HG03039 (cell line): ENCODE results near the gene CCNY.
A peak's percentile ranks its signal among the peaks of the same experiment; 100 is the strongest.
"Not testable (repeated sequence)": the region's sequence is repeated elsewhere in the genome, so short reads cannot be mapped to it uniquely, and the experiment has no call there.

Source experiments
- ATAC-seq: cut with Tn5 transposase; IDR thresholded peaks from one replicate; pipeline ENCODE4 v1.9.1; 2021; ENCODE audit warnings: mild to moderate bottlenecking, moderate library complexity; ENCODE audit not compliant: unreplicated experiment

CCNY gene

DNA sequence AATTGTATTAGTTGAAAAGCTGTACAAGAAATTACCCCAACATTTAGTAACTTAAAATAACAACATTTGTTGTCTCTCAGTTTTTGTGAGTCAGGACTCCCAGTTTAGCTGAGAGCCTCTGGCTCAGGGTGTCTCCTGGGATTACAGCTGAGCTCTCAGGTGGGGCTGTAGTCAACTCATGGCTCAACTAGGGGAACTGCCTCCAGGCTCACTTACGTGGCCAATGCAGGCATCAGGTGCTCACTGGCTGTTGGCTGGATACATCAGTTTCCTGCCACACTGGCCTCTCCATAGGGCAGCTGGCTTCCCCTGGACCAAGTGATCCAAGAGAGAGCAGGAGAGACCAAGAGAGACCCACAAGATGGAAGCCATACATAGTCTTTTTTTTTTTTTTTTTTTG lies 17.5 kb downstream of the CCNY start:
- peak; percentile 36 for ATAC-seq

DNA sequence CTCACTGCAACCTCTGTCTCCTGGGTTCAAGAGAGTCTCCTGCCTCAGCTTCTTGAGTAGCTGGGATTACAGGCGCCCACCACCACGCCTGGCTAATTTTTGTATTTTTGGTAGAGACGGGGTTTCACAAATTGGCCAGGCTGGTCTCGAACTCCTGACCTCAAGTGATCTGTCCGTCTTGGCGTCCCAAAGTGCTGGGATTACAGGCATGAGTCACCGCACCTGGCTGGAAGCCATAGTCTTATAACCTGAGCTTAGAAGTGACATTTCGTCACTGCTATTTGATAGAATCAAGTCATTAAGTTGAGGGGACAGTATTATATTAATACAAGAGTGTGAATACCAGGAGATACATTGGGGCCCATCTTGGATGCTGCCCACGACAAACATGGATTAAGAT lies 17.9 kb downstream of the CCNY start:
- not testable (repeated sequence) for ATAC-seq

DNA sequence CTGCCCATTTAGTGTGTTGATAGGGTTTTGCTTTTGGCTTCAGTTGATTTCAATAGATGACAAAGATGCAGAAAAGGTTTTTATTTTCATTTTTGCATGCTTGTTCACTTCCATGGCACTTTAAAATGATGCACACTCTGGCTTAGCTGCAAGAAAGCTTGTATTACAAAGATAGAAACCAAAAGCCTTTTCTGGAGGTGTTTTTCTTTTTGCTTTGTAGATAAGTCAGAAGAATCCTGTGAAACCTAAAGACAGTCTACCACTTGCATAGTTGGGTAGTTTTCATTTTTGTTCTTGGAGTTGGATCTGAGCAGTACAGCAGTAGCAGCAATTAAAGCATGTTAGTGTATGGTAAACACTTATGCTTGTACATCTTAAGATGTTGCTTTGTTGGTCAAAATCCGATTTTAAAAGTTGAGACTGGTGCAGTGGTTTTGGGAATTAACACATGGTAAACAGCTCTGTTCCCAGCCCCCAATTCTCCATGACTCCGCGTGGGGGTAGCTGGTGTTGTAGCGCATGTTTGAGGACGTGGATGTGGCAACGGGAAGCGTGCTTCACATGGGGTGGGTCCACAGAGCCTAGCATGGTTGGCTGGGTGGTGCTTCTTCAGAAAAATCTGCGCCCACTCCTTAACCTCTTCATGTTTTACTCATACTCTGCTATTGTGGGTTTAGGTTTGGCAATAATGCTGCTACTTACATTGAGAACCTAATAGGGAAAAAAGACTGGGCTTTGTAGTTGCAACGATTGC lies 19.8 kb downstream of the CCNY start:
- peak; percentile 69 for ATAC-seq

DNA sequence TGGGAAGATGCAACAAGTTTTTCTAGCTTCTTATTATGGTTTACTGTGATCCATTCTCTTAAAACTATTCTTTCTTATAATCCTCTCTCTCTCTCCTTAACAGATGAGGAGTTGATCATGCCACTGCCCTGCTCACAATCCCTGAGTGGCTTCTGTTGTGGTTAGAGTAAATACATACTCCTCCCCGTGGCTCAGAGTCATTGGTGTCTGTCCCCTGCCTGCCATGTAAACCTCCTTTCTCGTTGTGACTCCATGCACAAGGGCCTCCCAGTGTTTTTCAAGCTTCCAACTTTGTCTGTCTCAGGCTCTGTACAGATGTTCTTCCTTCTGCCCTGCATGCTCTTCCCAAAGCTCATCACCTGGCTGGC lies 20.4 kb downstream of the CCNY start:
- no peak for ATAC-seq

DNA sequence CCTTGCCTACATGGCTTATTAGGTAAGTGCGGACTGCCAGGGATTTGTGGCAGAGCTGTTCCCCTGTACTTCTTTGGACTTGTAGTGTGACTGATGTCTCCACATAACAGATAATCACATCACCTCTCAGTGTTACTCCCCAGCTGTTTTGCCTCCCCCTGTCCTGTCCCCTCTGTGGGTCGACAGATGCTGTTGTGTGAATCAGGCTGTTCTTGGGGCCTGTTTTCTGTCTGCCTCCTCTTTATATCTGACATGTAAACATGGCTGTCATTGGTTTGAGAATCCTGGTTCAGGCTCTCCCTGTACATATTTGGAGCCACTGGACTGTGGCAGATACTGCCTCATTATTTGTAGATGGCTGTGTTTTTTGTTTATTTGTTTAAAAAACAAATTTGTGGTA lies 22.7 kb downstream of the CCNY start:
- ATAC-seq, result no peak

DNA sequence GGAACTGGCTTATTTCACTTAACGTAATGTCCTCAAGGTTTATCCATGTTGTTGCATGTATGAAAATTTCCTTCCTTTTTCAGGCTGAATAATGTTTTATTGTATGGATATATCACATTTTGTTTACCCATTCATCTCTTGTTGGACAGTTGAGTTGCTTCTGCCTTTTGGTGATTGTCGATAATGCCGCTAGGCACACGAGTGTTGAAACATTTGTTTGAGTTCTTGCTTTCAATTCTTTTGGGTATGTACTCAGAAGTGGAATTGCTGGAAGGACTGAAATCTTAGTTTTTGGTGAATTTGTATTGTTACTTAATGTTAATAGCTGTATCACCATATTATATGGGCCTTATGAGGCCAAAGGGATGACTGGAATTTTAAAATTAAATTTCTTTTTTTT lies 23.6 kb downstream of the CCNY start:
- no peak for ATAC-seq

DNA sequence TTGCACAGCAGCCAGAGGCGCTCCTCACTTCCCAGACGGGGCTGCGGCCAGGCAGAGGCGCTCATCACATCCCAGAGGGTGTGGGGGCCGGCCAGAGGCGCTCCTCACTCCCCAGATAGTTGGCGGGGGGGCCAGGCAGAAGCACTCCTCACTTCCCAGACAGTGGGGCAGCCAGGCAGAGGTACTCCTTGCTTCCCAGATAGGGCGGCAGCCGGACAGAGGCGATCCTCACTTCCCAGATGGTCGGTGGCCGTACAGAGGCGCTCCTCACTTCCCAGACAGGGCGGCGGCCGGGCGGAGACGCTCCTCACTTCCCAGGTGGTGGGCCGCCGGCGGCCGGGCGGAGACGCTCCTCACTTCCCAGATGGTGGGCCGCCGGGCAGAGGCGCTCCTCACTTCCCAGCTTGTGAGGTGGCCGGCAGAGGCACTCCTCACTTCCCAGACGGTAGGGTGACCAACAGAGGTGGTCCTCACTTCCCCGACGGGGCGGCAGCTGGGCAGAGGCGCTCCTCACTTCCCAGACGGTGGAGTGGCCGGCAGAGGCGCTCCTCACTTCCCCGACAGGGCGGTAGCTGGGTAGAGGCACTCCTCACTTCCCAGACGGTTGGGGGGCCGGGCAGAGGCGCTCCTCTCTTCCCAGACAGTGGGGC lies 26.5 kb downstream of the CCNY start:
- ATAC-seq, result no peak

DNA sequence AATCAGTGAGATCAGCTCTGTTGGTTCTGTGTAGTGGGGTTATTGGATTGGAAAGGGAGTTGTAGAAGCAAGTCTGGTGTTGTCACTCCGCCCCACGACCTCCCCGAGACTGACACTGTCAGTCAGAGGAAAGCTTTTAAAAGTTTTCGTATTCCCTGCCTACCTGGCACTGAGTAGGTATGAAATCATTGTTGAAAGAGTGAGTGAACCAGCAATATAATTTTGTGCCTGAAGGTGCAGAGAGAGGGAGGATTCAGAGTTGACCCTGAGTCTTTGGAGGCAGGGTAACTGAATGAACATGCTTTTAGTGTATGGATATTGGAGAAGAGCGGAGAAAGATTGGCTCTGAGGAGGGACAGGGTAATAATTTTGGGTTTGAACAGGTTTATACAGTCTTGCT lies 27.3 kb downstream of the CCNY start:
- ATAC-seq, result no peak

DNA sequence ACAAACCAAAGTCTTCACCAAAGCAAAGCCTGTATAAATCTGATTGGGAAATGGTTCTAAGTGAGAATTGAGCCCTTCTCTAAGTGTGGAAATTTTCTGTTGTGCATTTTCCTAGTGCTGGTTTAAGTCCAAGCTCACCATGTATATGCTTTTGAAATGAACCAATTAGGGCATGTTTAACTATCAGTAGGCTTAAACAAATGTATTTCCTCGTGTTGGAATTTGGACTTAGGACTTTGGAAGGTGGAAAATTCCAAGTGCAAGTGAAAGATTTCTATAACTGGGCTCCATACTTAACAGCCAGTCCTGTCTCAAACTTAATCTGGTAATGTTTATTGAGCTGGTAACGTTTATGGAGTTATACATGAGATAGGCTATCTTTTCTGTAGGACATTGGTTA lies 28.5 kb downstream of the CCNY start:
- ATAC-seq, result no peak

DNA sequence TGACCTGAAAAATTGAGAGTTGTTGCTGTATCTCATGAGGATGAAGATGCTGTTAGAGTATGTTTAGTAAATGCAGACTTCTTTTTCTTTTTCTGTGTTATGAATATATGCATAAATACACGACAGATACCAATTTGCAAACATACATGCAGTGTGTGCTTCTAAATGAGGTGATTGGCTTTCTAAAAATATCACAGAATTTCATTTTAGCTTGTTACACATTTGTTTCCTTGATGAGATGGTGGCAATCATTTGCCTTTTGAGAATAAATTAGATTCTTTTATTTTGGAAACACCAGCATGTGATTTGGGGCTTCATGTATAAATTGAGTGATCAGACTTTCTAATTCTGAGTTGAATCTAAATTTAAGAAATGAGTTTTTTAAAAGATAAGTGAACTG lies 29.7 kb downstream of the CCNY start:
- no peak for ATAC-seq

DNA sequence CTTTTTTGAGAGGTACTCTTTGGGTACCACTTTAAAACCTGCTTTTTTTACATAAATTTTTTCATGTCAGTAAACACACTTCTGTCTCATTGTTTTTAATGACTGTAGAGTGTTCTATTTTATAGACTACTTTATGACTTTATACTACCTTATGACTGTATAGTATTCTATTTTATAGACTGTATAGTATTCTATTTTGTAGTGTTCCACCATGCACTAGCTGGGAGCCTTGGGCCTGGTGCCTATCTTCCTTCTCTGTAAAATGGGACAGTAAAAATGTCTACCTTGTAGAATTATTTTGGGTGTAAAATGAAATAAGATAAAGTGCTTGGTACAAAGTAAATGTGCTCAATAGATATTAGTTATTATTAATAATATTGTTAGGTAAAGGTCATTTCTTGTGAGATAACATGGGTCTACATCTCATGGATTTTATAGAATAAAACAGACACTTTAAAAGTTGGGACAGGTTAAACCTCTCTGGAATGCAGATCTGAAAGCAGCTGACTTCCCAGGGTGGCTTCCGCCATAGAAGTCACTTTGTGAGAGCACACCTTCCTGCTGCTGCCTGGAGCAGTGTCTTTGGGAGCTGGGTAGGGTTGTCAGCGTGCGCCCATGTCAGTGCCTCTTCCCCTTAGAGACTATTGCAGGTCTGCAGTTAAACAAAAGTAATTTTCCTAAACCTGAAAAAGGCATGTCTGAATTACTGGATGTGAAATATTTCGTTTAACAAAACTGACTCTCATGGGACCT lies 31.0 kb downstream of the CCNY start:
- no peak for ATAC-seq

DNA sequence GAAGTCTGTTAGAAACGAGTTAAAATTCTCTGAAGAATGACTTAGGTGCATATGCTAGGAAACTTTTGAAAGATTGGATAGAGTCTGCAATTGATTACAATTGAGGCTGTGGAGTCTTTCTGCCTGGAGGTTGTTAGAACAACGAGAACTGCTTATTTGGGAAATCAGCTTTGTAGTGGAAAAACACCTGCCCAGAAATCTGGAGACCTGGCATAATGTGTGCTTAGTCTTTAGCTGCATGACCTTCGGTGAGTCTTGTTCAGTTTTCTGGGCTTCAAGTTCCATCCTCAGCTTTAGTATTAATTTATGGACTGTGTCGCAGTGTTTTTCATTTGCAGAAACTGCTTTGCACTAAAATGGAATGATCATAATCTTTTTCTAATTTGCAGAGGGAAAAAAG lies 31.7 kb downstream of the CCNY start:
- no peak for ATAC-seq

DNA sequence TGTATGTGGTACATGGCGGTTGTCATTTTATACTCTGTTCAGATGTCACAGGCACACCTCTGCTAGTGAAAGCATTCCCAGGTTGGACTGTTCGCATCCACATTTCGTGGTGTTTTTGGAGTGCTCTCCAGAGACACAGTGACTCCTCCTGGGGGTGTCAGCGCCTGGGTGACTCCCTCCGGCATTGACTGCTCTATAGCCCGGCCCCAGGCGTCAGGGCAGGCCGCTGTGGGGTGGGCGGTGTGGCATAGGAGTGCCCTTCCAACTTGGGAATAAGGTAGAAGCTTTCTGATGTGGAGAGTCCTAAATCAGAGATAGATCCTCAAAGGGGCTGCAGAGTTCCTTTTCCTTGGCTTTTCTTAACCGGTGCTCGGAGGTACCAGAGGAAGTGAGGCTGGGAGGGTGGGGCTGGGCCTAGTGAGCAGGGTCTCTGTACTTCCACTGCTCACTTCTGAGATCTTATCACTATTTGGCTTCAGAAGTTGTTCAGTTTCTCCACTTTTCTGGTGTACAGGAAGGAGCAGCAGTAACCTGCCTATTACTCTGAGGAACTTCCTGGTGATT lies 32.3 kb downstream of the CCNY start:
- no peak for ATAC-seq

DNA sequence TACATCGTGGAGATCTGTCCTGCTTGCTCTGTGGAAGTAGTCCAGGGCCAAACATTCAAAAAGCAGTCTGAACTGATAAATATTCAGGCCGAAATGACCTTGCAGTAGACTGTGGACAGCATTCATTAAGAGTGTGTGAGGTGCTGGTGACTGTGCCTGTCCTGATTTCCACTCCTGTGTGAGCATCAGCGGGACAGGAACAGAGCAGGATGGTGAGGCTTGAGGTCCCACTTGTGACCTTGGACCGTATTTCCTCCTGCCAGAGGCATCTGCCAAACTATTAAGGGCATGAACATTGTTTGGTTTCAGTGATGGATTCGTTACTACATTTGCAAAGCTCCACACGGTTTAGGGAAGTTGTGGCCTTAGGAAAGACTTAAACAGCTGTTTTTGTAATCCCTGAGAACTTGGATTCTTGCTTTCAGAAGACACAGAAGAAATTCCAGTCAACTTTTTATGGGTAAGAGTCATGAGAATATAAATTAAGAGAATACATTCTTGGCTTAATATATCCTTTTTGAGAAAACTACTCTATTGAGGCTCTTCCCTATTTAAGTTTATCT lies 32.8 kb downstream of the CCNY start:
- no peak for ATAC-seq

DNA sequence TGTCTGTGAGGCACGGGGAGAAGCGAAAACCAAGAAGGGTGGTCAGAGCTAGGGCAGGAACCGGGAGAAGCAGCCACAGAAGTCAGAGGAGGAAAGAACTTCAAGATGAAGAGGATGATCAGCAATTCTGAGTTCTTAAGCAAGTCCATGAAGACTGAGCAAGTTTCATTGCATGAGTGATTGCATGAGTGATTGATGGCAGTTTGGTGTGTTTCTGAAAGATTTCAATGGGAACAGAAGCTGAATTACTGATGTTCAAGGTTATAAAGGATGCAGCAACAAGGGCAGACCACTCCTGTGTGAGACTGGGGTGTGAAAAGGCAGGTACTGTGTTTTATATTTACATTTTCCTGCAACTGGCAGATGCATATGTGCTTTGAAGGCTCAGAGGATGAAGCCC lies 35.4 kb downstream of the CCNY start:
- no peak for ATAC-seq

DNA sequence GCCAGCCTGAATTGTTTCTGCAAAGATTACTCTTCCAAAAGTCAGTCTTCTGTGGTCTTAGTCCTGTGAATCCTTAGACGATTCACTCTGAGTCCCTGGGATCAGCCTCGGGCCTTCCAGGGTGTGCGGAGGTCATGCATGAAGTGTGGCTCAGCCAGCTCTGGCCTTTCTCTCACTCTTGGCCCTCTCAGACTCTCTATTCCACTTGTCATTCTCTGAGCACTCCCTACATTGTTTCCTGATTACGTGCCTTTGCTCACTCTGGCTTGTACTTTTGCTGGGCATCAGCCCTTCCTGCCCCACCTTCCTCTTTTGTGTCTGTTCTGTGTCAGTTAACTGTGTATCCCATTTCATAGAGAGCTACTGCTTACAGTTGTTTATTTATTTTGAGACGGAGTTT lies 36.0 kb downstream of the CCNY start:
- no peak for ATAC-seq

DNA sequence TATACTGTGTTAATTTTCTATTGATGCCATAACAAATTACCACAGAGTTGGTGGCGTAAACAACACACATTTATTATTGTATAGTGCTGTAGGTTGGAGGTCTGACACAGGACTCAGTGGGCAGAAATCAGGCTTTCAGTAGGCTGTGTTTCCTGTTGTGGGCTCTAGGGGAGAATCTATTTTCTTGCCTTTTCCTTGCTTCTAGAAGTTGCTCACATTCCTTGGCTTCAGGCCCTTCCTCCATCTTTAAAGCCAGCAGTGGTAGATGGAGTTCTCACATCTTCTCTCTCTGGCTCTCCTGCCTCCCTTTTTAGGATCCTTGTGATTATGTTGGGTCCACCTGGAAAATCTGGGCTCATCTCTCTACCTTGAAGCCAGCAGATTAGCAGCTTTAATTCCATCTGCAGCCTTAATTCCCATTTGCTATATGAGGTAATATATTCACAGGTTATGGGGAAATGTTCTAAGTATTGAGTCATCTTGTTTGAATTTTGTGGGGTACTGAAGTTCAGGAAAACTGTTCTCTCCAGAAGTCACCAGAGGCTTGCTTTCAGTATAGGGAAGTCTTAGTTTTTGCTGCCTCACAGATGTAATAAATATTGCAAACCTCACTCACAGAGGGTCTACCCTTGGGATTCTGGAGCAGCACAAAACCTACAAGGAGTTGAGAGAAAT lies 38.9 kb downstream of the CCNY start:
- ATAC-seq, result no peak

DNA sequence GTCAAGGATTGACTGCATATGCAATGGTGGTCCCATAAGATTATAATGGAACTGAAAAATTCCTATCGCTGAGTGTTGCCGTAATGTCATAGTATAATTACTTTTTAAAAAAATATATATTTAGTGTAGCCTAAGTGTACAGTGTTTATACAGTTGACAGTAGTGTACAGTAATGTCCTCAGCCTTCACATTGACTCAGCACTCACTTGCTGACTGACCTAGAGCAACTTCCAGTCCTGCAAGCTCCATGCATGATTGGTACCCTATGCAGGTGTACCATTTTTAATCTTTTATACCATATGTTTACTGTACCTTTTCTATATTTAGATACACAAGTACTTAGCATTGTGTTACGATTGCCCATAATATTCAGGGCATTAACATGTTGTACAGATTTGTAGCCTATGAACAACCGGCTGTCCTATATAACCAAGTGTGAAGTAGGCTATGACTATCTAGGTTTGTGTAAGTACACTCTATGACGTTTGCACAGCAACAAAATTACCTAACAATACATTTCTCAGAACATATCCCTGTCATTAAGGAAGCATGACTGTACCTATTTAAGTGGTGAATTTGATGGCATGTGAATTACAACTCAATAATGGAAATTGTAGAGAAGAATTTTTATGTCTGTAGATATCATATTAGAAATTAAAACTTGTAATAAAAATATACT lies 40.9 kb downstream of the CCNY start:
- ATAC-seq, result no peak

DNA sequence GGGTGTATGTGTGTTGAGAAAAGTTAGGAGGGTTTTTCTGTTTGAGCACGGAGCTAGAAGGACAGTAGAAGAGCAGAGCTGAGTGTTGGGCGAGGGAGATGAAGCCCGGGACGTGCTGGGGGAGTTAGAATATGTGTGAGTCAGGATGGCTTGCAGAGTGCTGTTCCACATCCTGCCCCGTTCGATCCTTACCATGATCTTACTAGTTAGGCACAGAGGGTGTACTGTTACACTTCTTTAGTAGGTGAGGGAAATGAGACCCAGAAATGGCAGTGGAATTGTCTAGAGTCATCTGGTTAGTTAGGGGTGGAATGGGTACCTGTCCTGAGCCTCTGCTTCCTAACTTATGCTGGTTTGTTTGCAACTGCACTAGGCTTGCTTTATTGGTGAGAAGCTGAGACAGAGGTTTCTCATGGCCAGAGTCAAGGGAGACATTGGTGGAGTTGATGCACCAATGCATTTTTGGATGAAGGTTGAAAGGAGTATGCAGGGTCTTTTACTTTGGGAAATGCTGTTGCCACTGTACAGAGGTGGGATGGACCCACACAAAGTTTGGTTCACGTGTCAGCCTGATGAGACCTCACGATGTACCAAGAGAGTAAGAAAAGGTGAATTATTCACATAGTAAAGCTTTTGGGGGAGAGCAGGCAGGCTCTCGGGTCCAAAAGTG lies 42.4 kb downstream of the CCNY start:
- no peak for ATAC-seq
